Activated naive CD4-positive, alpha-beta T cell treated with Interleukin-2 at 50 U/mL for 16 hours (primary cell): Measurements from ENCODE around the gene TTLL8.

Experiments
- DNase-seq: peaks from one replicate; pipeline ENCODE4 v3.0.0-alpha.2; 2020

Gene TTLL8

GRCh38 chr22:50061141-50061823 is 3.2 kb upstream of the TTLL8 start:
- DNase-seq, result no peak

DNA sequence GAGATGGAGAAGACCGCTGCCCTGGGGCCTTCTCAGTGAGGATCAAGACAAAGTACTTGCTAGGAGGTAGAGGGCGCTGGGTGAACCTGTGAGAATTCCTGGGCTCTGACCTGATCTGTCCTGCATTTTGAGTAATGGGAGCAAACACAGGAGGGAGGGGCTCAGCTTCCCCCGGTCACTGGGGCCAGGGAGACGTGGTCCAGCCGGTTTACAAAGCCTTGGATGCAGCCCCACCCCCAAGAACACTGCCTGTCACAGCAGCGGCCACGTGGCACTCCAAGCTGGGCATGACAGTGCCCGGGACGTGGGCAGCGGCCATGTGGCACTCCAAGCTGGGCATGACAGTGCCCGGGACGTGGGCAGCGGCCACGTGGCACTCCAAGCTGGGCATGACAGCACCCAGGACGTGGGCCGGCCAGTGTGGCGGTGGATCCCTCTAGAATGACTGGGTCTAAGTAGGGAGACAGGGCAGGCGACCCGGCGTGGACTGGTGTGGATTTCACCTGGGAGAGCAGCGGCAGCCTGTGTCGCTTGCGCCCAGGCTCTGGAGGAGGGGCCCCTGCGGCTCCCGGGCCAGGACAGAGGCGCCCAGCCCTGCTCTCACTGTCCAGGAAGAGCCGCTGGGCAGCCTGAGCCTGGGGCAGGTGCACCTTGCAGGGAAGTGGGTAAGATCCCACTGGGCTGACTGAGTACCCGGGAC is 2.5 kb upstream of the TTLL8 start:
- DNase-seq, result no peak

GRCh38 chr22:50059881-50060262 is 1.8 kb upstream of the TTLL8 start:
- DNase-seq, result no peak

- no peak for DNase-seq
Observed at GRCh38 chr22:50058906-50059880, 1.1 kb upstream of the TTLL8 start.

GRCh38 chr22:50057278-50058060 is 629 bp downstream of the TTLL8 start:
- DNase-seq, result no peak

DNA sequence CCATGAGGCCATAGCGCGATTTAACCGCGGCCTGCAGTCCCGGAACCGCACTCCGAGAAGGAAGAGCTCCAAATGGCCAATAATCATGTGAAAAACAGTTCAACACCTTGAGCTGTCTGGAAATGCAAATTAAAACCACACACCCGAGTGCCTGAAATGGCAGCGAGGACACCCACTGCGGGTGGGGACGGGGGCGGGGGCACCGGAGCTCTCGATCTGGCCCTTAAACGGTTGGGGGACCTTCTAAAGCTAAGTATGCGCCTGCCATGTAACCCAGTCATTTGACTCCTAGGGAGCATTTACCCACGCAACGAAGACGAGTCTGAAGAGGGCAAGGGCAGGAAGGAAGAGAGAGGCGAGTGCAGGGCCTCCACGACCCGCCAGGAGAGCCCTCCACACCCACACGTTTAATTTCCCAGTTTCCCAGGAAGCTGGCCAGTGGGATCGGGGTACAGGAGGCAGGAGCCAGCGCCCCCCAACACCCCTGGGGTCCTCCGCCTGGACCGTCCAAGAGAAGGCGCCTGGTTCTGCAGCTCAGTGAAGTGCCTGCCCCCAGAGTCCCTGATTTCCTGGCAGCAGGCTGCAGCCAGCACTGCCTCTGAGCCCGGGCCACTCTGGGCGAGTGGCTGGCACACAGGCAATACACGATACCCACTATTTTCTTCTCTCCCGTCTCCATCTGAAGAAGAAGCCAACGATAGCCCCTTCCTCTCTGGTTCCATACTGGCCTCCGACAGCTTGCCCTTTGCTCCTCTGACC is 1.7 kb downstream of the TTLL8 start:
- DNase-seq, result no peak

GRCh38 chr22:50053861-50054260 is 4.2 kb downstream of the TTLL8 start:
- no peak for DNase-seq

GRCh38 chr22:50051930-50052329 is 6.2 kb downstream of the TTLL8 start:
- DNase-seq, result no peak

DNA sequence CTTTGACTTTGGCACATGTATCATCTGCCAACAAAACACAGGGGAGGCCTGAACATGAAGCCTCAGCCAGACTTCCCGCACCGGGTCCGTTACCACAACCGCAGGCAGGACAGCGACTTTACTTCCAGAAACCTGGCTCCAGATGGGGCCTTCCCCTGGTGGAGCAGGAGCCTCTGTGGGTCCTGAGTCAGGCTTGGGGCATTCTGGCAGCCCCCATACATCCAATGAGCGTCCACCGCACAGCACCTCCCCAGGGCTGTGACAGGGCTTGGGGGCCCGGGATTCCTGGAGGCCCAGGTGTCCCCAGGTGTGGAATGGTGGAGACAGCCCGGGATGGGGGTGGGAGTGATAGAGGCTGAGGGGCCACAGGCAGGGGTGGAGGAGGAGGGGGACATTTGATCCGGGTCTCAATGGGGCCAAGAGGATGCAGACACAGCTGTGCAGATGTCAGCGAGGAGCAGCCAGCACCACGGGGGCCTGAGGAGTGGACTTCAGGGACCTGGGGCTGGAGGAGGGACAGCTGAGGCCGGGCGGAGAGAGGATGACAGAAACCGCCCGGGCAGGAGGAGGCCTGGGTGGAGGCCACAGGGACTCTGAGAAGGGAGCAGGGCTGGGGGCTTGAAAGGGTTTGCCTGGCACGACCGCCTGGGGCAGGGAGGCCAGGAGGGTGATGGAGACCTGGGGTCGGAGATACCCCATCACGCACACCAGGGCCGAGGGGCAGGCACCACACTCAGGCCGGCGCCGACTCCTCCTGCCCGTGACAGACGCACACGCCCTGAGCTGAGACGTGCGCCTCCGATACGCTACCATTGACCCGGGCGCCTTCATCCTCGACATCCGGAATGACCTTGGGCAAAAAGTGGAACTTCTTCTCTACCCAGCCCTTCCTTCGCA is 8.6 kb downstream of the TTLL8 start:
- DNase-seq, result no peak

- DNase-seq, result no peak
Observed at GRCh38 chr22:50048836-50049235, 9.3 kb downstream of the TTLL8 start.

DNA sequence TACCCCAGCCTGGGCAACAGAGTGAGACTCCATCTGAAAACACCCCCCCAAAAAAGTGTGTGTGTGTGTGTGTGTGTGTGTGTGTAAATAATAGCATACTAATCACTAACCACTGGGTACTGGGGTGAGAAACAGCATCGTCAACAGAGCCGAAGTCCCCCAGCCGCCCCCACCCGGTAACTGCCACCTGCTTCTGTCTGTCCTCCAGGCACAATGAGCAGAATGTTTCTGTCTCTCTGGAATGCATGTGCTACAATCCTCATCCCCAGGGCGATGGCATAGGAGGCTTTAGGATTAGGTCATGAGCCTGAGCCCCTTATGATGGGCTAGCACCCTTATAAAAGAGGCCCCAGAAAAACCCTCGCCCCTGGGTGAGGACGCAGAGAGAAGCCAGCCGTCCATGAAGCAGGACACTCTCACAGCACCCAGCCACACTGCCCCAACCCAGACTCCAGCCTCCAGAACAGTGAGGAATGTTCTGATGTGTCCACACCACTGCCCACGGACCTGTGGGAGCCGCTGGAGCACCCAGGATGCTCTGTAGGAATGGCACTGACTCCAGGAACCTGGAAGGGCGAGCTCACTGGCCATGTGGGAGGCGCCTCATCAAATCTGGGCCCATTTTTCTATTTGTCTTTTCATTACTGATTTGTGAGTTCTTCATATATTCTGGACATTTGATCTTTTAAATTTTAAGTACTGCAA is 9.9 kb downstream of the TTLL8 start:
- DNase-seq, result no peak

DNA sequence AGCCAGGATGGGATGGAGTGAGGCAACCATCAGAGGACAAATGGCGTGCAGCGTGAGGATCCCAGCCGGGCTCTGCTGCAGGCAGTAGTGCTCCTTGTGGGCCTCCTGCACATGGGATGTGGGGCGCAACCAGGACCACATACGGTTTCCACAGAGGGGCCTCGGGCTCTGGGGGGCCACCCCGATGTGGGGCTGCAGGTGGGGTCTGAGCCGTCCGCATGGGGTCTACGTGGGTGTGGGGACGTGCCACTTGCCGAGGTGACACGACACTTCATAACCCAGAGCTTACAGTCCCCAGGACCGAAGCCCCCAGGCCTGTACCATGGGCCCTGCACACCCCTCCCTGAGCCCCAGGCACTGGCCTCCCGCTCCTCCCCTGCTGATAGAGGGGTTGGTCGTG is 10.8 kb downstream of the TTLL8 start:
- no peak for DNase-seq

GRCh38 chr22:50046481-50047245 is 11.4 kb downstream of the TTLL8 start:
- no peak for DNase-seq

GRCh38 chr22:50046019-50046415 is 12.1 kb downstream of the TTLL8 start:
- DNase-seq, result no peak

DNA sequence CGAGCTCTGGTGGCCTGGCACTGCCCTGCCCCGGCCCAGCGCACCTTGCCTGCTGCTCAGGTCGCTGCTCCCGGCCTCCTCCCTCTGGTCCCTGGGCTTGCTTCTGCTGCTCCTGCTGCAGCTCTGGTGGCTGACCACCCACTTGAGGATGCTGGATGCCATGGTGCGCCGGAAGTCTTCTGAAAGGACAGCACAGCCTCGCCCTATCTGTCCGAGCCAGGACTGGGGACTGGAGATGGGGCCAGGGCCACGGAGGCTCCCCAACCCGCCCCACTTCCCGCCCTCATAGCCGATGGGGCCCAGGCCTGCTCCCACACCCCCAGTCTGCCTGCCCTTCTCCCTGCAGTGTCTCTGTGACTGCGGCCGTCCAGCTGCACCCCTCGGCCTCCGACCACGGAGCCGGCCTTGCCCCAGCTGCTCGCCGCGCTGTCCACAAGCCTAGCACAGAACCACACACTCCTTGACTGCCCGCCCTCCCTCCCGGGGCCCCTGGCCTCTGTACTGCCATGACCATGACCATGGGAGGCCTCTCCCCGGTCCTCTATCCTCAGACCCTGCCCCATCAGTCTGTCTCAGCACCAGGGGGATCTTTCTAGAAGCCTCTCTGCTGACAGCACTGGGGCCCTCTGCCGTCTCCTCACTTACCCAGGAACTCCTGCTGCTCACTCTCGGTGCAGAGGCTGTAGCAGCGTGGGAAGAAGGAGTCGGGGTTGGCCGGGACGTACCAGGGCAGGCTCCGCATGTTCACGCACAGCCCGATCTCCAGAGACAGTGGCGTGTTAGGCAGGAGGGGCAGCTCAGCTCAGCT is 12.7 kb downstream of the TTLL8 start:
- DNase-seq, result no peak

GRCh38 chr22:50044485-50045118 is 13.5 kb downstream of the TTLL8 start:
- no peak for DNase-seq

GRCh38 chr22:50041361-50042065 is 16.6 kb downstream of the TTLL8 start:
- DNase-seq, result no peak
